HCT116 (cell line): ENCODE results near the gene TIE1. TPM values are rescaled to one million over a fixed set of nuclear protein-coding genes. Genes with fewer than 3 reads are reported as not detected.

Experiments used
- ATAC-seq: fragments of 200-7000 bp; cut with Tn5 transposase; 2 replicates; pipeline ENCODE4 v1.9.1; 2020; ENCODE audit warnings: mild to moderate bottlenecking, moderate library complexity
- BruUV-seq: library from RNA; stranded (reverse); fragments of 400-500 nt; replicated peaks from 2 replicates; lab custom pipeline; 2021; lab: Mats Ljungman, UMichigan
- CTCF ChIA-PET: fragments of 300-600 bp; sonication (Branson Sonifier 250); formaldehyde crosslinking; loops from one replicate; lab custom pipeline; 2021; ENCODE audit warnings: antibody characterized with exemption; lab: Charles Lee
- POLR2A ChIA-PET: fragments of 300-600, 350-600 bp; sonication (Branson Sonifier 250); formaldehyde crosslinking; loops from one replicate; lab custom pipeline; 2021; ENCODE audit warnings: antibody characterized with exemption; lab: Charles Lee
- RAD21 ChIA-PET, 2 experiments: fragments of 300-600 bp; sonication (Branson Sonifier 250); formaldehyde crosslinking; loops; one replicate each; lab custom pipeline; 2023; ENCODE audit warnings: low total read pairs in 2 of 2; ENCODE audit not compliant: uncharacterized antibody in 2 of 2, unreplicated experiment in 2 of 2, low non-redundant PET in 1 of 2; lab: Charles Lee
- DNase-seq: peaks from one replicate; pipeline ENCODE4 v3.0.0-alpha.2; 2010; ENCODE audit warnings: low read depth, low spot score
- H2AFZ ChIP-seq: fragments of 200-600 bp; shearing (Covaris generic), sonication (generic); 2 replicates; pipeline ENCODE4 v1.6.1; 2017; ENCODE audit warnings: low read depth, mixed run types, mixed read lengths, antibody characterized with exemption, low read length; ENCODE audit not compliant: poor library complexity, severe bottlenecking
- H3K27ac ChIP-seq: 2 replicates; pipeline ENCODE4 v1.5.1; 2012; ENCODE audit warnings: low read depth, low read length
- H3K27me3 ChIP-seq: fragments of 200-600 bp; sonication (generic); 2 replicates; pipeline ENCODE4 v1.6.1; 2016; ENCODE audit warnings: mixed run types, low read length, mixed read lengths; ENCODE audit not compliant: insufficient read depth
- H3K36me3 ChIP-seq, 2 experiments: fragments of 200-500 bp in 1 of 2; fragments of 200-600 bp in 1 of 2; sonication (Bioruptor generic) in 1 of 2; sonication (generic) in 1 of 2; 2 replicates each; pipeline versions ENCODE4 v1.5.1 to v1.6.1; 2014 to 2016; ENCODE audit warnings: low read length in 2 of 2, inconsistent platforms in 1 of 2, mixed read lengths in 1 of 2, mixed run types in 1 of 2; ENCODE audit not compliant: insufficient read depth in 2 of 2, control insufficient read depth in 1 of 2
- H3K4me1 ChIP-seq, 2 experiments: fragments of 200-600 bp in 1 of 2; sonication (generic) in 1 of 2; 2 replicates each; pipeline versions ENCODE4 v1.5.1 to v1.6.1; 2012 to 2017; ENCODE audit warnings: low read length in 2 of 2, inconsistent platforms in 1 of 2, mild to moderate bottlenecking in 1 of 2, mixed read lengths in 1 of 2, mixed run types in 1 of 2, moderate library complexity in 1 of 2; ENCODE audit not compliant: insufficient read depth in 2 of 2, control insufficient read depth in 1 of 2
- H3K4me2 ChIP-seq: fragments of 200-600 bp; sonication (generic); 2 replicates; pipeline ENCODE4 v1.6.1; 2017; ENCODE audit warnings: mixed run types, low read length, mixed read lengths
- H3K4me3 ChIP-seq, 2 experiments: fragments of 200-600 bp in 1 of 2; sonication (generic) in 1 of 2; replicated peaks in 1 of 2; 2 replicates each; pipeline ENCODE4 v1.5.1; 2011 to 2016; ENCODE audit warnings: low read length in 2 of 2, control low read depth in 1 of 2, low read depth in 1 of 2, mild to moderate bottlenecking in 1 of 2, mixed read lengths in 1 of 2, mixed run types in 1 of 2
- H3K79me2 ChIP-seq: fragments of 200-600 bp; sonication (generic); 2 replicates; pipeline ENCODE4 v1.6.1; 2017; ENCODE audit warnings: mild to moderate bottlenecking, mixed run types, low read length, moderate library complexity, mixed read lengths; ENCODE audit not compliant: insufficient read depth
- H3K9ac ChIP-seq: fragments of 200-600 bp; sonication (generic); 2 replicates; pipeline ENCODE4 v1.6.1; 2016; ENCODE audit warnings: low read length, mixed read lengths
- H3K9me2 ChIP-seq: fragments of 200-600 bp; sonication (generic), shearing (Covaris generic); 2 replicates; pipeline ENCODE4 v1.6.1; 2017; ENCODE audit warnings: mixed run types, mild to moderate bottlenecking, moderate library complexity; ENCODE audit not compliant: insufficient read depth
- H3K9me3 ChIP-seq, 2 experiments: fragments of 200-500 bp in 1 of 2; fragments of 200-600 bp in 1 of 2; sonication (Bioruptor generic) in 1 of 2; sonication (generic) in 1 of 2; 2 replicates each; pipeline ENCODE4 v1.6.1; 2014 to 2017; ENCODE audit warnings: low read length in 2 of 2, mixed read lengths in 2 of 2, inconsistent platforms in 1 of 2, low read depth in 1 of 2, mild to moderate bottlenecking in 1 of 2, mixed run types in 1 of 2, moderate library complexity in 1 of 2; ENCODE audit not compliant: control insufficient read depth in 1 of 2, insufficient read depth in 1 of 2
- H4K20me1 ChIP-seq: fragments of 200-600 bp; sonication (generic), shearing (Covaris generic); 2 replicates; pipeline ENCODE4 v1.6.1; 2017; ENCODE audit warnings: mixed run types, mild to moderate bottlenecking, moderate library complexity; ENCODE audit not compliant: insufficient read depth
- EZH2 ChIP-seq: fragments of 200-600 bp; sonication (generic); IDR thresholded peaks from 2 replicates; pipeline ENCODE4 v1.6.1; 2017; ENCODE audit warnings: antibody characterized with exemption, mixed run types
- JUND ChIP-seq: IDR thresholded peaks from 2 replicates; pipeline ENCODE4 v1.6.1; 2012
- POLR2AphosphoS5 ChIP-seq: IDR thresholded peaks from 2 replicates; pipeline ENCODE4 v1.6.1; 2011; ENCODE audit warnings: mild to moderate bottlenecking, low read depth, low read length, moderate library complexity
- TCF7L2 ChIP-seq: IDR thresholded peaks from 2 replicates; pipeline ENCODE4 v1.7.0; 2011; ENCODE audit warnings: borderline replicate concordance, inconsistent platforms; ENCODE audit not compliant: insufficient read depth, insufficient read length; ENCODE audit errors: extremely low read depth
- ZFX ChIP-seq: fragments of 450-650 bp; IDR thresholded peaks from 2 replicates; pipeline ENCODE4 v1.6.1; 2017
- ZNF274 ChIP-seq: fragments of 200-500 bp; sonication (Bioruptor generic); IDR thresholded peaks from 2 replicates; pipeline ENCODE4 v1.6.1; 2014; ENCODE audit warnings: mild to moderate bottlenecking, low read depth, low read length, inconsistent platforms
- intact Hi-C: fragments of 100-400 bp; cut with micrococcal nuclease; formaldehyde crosslinking; loops from 2 replicates; pipeline ENCODE4 v1.10.0; 2022
- total RNA-seq: library from RNA; stranded (reverse); gene quantifications from one replicate; pipeline ENCODE4 v1.2.1, GENCODE V29; 2021; ENCODE audit not compliant: unreplicated experiment
- TF ChIP-seq, protein P1 (sequence below): IDR thresholded peaks from 2 replicates; pipeline ENCODE4 v1.6.1; 2012
- TF ChIP-seq, protein P2 (sequence below): IDR thresholded peaks from 2 replicates; pipeline ENCODE4 v1.6.1; 2012; ENCODE audit warnings: low read depth
- TF ChIP-seq, protein P3 (sequence below): IDR thresholded peaks from 2 replicates; pipeline ENCODE4 v1.6.1; 2012

The TIE1 gene
- total RNA-seq, 1 experiment from 2014 or later = not detected

DNA sequence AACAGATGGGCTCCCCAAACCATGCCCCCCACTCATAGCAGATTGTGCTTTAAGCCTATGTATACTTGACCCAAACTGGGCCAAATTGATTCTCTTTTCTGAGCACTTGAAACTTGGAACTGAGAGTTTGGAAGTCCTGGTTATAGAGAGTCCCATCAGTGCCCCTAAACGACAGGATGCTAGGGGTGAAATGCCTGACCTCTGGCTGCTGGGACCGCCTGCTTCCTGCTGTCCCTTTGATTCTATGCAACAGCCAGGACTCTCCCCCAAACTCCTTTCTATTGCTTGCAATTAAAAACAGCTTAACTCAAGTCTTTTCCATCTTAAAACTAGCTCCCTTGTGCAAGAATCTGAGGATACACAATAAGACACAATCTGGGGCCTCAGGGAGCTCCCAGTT is 20.1 kb upstream of the TIE1 start:
- CTCF ChIA-PET = no interaction called here

More for the DNA sequence above, 20.1 kb upstream of the TIE1 start:
- intact Hi-C loops = no loop called here
- H4K20me1 ChIP-seq = no peaks in the 10 kb centered on the region
- no peak overlapping the region for H3K27ac ChIP-seq
- no peak for TF ChIP-seq POLR2AphosphoS5
- TF ChIP-seq ZFX = no peak
- no peak for TF ChIP-seq JUND
- TF ChIP-seq ZNF274 = no peak
- TF ChIP-seq, protein P1, sequence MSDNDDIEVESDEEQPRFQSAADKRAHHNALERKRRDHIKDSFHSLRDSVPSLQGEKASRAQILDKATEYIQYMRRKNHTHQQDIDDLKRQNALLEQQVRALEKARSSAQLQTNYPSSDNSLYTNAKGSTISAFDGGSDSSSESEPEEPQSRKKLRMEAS = no peak
- no peak for TF ChIP-seq TCF7L2
- TF ChIP-seq, protein P2, sequence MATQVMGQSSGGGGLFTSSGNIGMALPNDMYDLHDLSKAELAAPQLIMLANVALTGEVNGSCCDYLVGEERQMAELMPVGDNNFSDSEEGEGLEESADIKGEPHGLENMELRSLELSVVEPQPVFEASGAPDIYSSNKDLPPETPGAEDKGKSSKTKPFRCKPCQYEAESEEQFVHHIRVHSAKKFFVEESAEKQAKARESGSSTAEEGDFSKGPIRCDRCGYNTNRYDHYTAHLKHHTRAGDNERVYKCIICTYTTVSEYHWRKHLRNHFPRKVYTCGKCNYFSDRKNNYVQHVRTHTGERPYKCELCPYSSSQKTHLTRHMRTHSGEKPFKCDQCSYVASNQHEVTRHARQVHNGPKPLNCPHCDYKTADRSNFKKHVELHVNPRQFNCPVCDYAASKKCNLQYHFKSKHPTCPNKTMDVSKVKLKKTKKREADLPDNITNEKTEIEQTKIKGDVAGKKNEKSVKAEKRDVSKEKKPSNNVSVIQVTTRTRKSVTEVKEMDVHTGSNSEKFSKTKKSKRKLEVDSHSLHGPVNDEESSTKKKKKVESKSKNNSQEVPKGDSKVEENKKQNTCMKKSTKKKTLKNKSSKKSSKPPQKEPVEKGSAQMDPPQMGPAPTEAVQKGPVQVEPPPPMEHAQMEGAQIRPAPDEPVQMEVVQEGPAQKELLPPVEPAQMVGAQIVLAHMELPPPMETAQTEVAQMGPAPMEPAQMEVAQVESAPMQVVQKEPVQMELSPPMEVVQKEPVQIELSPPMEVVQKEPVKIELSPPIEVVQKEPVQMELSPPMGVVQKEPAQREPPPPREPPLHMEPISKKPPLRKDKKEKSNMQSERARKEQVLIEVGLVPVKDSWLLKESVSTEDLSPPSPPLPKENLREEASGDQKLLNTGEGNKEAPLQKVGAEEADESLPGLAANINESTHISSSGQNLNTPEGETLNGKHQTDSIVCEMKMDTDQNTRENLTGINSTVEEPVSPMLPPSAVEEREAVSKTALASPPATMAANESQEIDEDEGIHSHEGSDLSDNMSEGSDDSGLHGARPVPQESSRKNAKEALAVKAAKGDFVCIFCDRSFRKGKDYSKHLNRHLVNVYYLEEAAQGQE = no peak
- no peak for TF ChIP-seq EZH2
- TF ChIP-seq, protein P3, sequence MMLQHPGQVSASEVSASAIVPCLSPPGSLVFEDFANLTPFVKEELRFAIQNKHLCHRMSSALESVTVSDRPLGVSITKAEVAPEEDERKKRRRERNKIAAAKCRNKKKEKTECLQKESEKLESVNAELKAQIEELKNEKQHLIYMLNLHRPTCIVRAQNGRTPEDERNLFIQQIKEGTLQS = no peak
- DNase-seq = no peak
- no peak overlapping the region for H3K4me2 ChIP-seq
- no peaks in the 10 kb centered on the region for H3K79me2 ChIP-seq
- no peaks in the 10 kb centered on the region for H3K27me3 ChIP-seq
- no TSS peak for BruUV-seq
- RAD21 ChIA-PET = no interaction called here
- H3K4me3 ChIP-seq = no peak overlapping the region
- no peak for ATAC-seq
- H3K36me3 ChIP-seq = 0 out of 4 replicates have a peak, but pooled peaks cover 0 to 2% of the 10 kb centered on the region in 2 experiments
- H3K9me2 ChIP-seq = no peaks in the 10 kb centered on the region
- H2AFZ ChIP-seq = no peak overlapping the region
- no peaks in the 10 kb centered on the region for H3K9me3 ChIP-seq
- peaks cover 6 to 18% of the 10 kb centered on the region in 2 experiments; a peak in 3 of 4 replicates for H3K4me1 ChIP-seq
- H3K9ac ChIP-seq = no peak overlapping the region
- POLR2A ChIA-PET = interaction anchor here (0.6 to 0.7 kb wide), 2 partner anchors 78 to 359 kb away, joined by 3 to 4 read pairs; partner anchors contain the start of gene CDC20
